Measurements from ENCODE around the gene TSC22D4. TPM values are rescaled to one million over a fixed set of nuclear protein-coding genes. Genes with fewer than 3 reads are reported as not detected.
"Not testable (repeated sequence)": the region's sequence is repeated elsewhere in the genome, so short reads cannot be mapped to it uniquely, and the experiment has no call there.

Gene TSC22D4
- total RNA-seq, 1 donor = 39.8 TPM

DNA sequence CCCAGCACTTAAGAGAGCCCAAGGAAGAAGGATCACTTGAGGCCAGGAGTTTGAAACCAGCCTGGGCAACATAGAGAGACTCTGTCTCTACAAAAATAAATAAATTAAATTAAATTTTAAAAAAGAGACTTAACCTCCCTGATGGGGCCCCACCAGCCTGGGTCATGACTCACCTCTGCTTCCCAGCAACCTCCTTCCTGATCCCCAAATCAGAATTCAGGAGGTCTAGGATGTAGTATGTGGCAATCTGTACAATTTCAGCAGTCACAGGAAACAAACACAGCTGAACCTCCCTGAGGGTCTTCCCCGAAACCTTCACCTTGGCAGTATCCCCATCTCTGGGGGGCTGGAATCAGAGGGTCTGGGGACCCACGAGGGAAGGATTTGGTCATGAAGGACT lies 33.0 kb downstream of the TSC22D4 start:
- peaks cover 31% of the 10 kb centered on the region for H3K4me1 ChIP-seq (ENCODE audit: insufficient read depth, low read length)
- no peaks in the 10 kb centered on the region for H3K27me3 ChIP-seq (ENCODE audit: insufficient read depth, low read length)
- H3K9me3 ChIP-seq (ENCODE audit: low read depth, low read length) = no peaks in the 10 kb centered on the region
- no peak overlapping the region for H3K4me3 ChIP-seq (ENCODE audit: low read length)

DNA sequence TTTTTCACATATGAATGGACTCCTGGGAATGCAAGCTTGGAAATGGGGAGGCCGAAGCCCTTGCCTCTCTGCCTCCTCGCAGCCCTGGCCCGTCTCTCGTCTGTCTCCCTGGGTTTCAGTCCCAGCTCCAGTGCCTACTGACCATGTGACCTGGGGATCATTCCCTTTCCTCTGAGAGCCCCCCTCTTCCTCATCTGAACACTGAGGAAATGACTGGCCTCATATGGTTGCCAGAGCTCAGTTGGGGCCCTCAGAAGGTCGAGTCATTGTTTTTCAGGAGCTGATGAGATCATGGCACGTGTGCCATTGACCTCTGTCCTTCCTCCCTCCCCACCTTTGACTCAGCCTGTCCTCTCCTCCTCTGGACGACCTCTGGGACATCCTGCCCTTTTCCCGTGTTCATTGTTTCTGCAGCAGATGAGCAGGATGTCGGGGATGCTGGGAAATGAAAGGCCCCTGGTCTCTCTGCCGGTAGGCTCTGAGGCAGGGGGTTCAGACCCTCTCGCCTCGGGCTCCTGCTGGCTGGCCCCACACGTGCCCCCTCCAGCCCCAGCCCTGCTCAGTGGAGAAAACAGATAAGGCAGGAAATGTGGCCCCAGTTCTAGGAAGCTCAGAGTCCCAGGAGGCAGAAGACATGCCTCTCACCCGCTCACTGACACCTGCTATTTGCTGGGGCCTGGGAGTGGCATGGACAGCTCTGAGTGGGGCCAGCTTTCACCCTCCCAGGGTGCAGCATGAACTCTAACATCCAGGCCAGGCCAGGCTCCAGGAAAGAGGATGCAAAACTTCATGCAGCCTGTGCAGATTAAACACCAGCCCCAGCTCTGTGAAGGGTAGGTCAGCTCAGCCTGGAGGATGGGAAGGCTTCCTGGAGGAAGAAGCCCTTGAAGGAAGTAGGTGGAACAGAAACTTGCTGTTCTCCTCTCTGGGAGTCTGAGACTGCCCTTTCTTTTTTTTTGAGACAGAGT lies 34.4 kb downstream of the TSC22D4 start:
- Histone ChIP-seq H3K27me3 (ENCODE audit: insufficient read depth, low read length) (no peaks in the 10 kb centered on the region), H3K4me1 (ENCODE audit: insufficient read depth, low read length) (peaks cover 21% of the 10 kb centered on the region), H3K9me3 (ENCODE audit: low read depth, low read length) (no peaks in the 10 kb centered on the region), H3K4me3 (ENCODE audit: low read length) (no peak overlapping the region)

DNA sequence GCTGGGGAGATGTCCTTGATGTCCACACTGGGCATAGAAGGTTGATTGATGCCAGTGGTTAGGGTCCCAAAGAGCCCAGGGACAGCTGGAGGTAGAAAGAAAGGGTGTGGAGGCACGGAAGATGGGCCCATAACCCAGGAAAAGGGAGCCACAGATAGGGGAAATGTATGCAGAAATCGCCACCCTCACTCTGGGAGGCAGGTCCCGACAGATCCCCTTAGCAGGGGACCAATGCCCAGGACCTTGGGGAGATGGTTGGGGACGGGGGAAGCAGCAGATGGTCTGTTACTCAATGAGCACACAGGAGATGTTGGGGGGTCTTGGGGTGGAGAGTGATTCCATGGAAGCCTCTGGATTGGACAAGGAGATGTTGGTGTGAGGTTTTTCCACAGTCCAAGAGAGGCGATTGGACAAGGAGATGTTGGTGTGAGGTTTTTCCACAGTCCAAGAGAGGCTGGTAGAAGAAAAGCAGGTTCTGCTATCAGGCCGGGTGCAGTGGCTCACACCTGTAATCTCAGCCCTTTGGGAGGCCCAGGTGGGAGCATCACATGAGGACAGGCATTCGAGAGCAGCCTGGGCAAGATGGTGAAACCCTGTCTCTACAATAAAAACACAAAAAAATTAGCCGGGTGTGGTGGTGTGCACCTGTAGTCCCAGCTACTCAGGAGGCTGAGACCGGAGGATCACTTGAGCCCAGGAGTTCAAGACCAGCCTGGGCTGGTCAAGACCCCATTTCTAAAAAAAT lies 35.7 kb downstream of the TSC22D4 start:
- Histone ChIP-seq H3K27me3 (ENCODE audit: insufficient read depth, low read length) (no peaks in the 10 kb centered on the region), H3K4me1 (ENCODE audit: insufficient read depth, low read length) (peaks cover 21% of the 10 kb centered on the region), H3K9me3 (ENCODE audit: low read depth, low read length) (no peaks in the 10 kb centered on the region), H3K4me3 (ENCODE audit: low read length) (no peak overlapping the region)

DNA sequence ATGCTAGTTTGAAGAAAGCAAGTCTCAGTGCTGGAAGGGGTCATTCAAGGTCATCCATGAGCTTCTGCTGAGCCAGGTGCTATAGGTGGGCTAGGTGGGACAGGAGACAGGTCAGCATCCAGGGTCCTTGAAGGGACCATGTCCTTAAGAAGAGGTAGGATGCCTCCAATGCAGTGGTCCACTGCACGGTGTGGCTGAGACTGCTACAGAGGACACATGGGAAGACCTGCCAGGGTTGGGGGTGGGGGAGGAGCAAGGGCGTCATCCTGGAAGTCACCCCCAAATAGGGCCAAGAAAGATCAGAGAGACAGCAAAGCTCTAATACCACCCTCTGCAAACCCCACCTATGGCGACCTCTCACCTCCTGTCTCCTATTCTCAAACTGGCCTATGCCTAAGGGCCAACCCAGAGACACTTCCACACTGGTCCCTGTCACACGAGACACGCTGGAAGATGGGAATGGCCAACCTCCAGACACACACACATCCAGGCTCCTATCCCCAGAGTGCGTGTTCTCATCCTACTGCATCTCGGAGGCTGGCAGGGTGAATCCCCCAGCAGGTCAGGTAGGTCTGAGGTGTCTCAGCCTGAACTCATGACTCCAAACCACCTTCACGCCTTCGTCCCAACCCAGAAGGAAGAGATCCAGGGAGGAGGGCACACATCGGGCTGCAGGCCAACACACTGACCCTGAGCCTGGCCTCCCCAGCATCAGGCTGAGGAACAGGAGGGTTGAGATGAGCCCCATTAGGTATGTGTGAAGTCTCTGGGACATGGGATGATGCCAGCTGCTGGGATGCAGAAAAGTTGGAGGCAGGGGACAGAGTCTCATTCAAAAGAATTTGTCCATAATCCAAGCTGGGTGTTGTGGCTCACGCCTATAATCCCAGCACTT lies 37.1 kb downstream of the TSC22D4 start:
- Histone ChIP-seq H3K9me3 (ENCODE audit: low read depth, low read length) (no peaks in the 10 kb centered on the region), H3K27me3 (ENCODE audit: insufficient read depth, low read length) (no peaks in the 10 kb centered on the region), H3K4me1 (ENCODE audit: insufficient read depth, low read length) (peaks cover 23% of the 10 kb centered on the region), H3K4me3 (ENCODE audit: low read length) (no peak overlapping the region)

DNA sequence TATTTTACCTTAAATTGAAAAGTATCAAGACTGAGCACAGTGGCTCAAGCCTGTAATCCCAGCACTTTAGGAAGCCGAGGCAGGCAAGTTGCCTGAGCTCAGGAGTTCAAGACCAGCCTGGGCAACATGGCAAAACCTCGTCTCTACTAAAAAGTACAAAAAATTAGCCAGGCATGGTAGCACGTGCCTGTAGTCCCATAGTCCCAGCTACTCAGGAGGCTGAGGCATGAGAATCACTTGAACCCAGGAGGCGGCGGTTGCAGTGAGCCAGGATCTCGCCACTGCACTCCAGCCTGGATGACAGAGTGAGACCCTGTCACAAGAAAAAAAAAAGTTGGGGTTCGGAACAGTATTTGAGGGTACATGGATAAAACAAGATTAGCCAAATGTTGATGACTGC lies 39.8 kb downstream of the TSC22D4 start:
- H3K27me3 ChIP-seq (ENCODE audit: insufficient read depth, low read length); H3K9me3 ChIP-seq (ENCODE audit: low read depth, low read length); H3K4me3 ChIP-seq (ENCODE audit: low read length): not testable (repeated sequence)
- peaks cover 24% of the 10 kb centered on the region for H3K4me1 ChIP-seq (ENCODE audit: insufficient read depth, low read length)

DNA sequence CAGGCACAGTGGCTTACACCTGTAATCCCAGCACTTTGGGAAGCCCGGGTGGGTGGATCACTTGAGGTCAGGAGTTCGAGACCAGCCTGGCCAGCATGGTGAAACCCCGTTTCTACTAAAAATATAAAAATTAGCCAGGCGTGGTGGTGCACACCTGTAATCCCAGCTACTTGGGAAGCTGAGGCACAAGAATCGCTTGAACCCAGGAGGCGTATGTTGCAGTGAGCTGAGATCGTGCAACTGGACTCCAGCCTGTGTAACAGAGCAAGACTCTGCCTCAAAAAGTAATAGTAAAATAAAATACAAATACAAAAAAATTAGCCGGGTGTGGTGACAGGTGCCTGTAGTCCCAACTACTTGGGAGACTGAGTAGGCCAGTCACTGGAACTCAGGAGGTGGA lies 40.3 kb downstream of the TSC22D4 start:
- peaks cover 25% of the 10 kb centered on the region for H3K4me1 ChIP-seq (ENCODE audit: insufficient read depth, low read length)
- not testable (repeated sequence) for H3K27me3 ChIP-seq (ENCODE audit: insufficient read depth, low read length); H3K4me3 ChIP-seq (ENCODE audit: low read length); H3K9me3 ChIP-seq (ENCODE audit: low read depth, low read length)

DNA sequence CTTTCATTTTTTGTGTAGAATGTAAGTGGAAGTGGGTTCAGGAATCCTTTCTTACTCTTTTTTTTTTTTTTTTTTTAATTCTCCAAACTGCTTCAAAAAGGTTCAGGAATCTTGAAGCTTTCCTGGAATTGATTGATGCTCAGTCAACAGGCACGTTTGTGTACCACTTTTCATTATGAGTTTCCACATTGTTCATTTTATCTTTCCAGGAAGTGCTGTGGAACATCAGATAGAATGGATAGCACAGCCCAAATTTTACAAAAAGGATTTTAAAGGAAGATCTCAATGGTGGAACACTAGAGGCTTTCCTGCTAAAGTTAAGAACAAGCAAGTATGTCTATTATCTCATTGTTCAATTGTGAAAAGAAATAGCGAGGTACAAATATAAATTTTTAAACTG lies 40.8 kb downstream of the TSC22D4 start:
- Histone ChIP-seq H3K9me3 (ENCODE audit: low read depth, low read length) (no peaks in the 10 kb centered on the region), H3K4me3 (ENCODE audit: low read length) (no peak overlapping the region), H3K4me1 (ENCODE audit: insufficient read depth, low read length) (peaks cover 26% of the 10 kb centered on the region), H3K27me3 (ENCODE audit: insufficient read depth, low read length) (no peaks in the 10 kb centered on the region)

DNA sequence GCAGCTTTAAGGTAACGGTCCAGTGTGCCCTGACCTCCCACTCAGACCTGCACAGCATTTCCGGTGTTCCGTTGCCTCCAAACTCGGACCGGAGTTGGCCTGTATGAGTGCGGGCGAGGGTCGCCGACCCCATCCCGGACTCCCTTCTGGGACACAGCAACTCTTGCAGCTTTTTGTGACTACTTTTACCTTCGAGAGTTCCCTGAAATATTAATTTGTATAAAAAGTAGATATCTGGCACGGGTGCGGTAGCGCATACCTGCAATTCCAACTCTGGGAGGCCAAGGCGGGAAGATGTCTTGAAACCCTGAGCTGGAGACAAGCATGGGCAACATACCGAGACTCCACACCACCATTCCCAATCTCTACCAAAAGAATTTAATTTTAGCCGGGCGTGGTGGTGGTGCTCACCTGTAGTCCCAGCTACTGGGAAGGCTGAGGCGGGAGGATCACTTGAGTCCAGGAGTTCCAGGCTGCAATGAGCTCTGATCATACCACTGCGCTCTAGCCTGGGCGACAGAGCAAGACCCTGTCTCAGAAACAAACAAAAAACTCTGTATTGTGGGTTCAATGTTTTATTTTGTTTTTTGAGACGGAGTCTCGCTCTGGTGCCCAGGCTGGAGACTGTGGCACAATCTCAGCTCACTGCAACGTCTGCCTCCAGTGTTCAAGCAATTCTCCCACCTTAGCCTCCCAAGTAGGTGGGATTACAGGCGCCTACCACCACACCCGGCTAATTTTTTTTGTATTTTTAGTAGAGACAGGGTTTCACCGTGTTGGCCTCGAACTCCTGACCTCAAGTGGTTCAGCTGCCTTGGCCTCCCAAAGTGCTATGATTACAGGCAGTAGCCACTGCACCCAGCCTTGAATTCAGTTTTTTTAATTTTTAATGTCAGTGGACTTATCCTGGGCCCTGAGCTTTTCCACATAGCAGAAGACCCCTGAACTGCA lies 41.6 kb downstream of the TSC22D4 start:
- no peak overlapping the region for H3K4me3 ChIP-seq (ENCODE audit: low read length)
- H3K27me3 ChIP-seq (ENCODE audit: insufficient read depth, low read length) = no peaks in the 10 kb centered on the region
- H3K9me3 ChIP-seq (ENCODE audit: low read depth, low read length) = no peaks in the 10 kb centered on the region
- H3K4me1 ChIP-seq (ENCODE audit: insufficient read depth, low read length) = peaks cover 26% of the 10 kb centered on the region

DNA sequence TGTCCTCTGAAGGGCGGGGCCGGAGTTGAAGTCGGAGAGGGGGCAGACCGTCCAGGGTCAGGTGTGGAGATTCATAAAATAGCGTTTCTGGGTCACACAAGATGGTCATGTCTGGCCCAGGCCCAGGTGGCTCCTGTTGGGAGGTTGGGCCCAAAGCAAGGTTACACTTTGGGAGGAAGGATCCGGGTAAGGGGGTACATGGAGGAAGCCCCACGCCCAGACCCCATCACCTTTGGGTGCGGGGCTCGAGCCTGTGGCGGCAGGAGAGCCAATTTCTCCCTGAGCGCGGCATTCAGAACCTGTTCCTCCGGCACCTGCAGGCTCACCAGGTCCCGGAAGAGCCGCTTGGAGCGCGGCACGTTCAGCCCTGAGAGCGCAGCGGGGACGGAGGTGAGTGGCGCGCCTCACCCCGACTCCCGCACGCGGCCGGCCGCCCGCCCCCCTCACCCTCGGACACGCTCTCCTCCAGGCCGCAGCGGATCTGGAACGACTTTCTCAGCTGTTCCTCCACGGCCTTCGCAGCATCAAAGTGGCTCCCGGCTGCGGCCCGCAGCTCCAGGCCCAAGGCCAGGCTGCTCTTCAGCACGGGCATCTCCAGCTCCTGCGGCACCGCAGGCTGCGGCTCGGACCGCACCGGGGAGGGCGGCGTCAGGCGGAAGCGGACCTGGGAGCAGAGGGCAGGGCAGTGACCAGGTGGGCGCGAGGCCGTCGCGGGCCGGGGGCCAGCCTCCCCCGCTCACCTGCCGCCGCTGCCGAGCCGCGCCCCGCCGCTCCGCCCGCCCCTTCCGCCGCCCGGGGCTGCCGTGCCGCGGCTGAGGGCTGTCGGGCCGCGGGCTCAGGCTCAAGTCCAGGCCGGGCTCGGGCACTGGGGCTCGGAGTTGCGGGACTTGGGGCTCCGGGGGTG lies 43.4 kb downstream of the TSC22D4 start:
- Histone ChIP-seq H3K9me3 (ENCODE audit: low read depth, low read length) (no peaks in the 10 kb centered on the region), H3K4me3 (ENCODE audit: low read length) (peak overlapping the region; percentile 85), H3K4me1 (ENCODE audit: insufficient read depth, low read length) (peaks cover 44% of the 10 kb centered on the region), H3K27me3 (ENCODE audit: insufficient read depth, low read length) (no peaks in the 10 kb centered on the region)

DNA sequence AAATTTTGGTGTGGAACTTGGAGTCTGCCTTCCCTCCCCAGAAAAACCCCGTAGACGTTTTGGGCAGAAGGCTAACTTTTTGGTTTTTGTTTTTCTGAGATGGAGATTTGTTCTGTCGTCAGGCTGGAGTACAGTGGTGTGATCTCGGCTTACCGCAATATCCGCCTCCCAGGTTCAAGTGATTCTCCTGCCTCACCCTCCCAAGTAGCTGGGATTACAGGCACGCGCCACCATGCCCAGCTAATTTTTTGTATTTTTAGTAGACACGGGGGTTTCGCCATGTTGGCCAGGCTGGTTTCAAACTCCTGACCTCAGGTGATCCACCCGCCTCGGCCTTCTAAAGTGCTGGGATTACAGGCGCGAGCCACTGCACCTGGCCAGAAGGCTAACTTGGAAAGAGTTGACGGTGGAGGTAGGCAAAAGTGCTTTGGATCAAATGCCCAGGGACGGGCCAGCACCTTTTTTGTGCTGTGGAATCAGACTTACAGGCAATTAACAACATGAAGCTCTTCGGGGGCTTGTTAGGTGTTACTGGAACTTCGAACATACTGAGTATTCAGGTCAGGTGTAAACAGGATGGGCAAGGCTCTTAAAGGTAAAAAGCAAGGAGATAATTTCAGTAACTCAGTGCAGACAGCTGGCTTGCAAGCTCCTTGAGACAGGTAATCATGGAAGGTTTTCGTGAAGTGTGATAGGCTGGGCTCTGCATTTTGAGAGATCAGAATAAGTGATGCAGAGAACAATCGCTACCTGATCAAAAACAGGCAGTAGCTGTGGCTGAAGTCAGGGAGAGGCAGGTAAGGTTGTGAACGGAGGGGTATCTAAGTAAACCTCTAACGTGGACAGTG lies 44.5 kb downstream of the TSC22D4 start:
- Histone ChIP-seq H3K4me3 (ENCODE audit: low read length) (peak overlapping the region; percentile 85), H3K4me1 (ENCODE audit: insufficient read depth, low read length) (peaks cover 48% of the 10 kb centered on the region)

DNA sequence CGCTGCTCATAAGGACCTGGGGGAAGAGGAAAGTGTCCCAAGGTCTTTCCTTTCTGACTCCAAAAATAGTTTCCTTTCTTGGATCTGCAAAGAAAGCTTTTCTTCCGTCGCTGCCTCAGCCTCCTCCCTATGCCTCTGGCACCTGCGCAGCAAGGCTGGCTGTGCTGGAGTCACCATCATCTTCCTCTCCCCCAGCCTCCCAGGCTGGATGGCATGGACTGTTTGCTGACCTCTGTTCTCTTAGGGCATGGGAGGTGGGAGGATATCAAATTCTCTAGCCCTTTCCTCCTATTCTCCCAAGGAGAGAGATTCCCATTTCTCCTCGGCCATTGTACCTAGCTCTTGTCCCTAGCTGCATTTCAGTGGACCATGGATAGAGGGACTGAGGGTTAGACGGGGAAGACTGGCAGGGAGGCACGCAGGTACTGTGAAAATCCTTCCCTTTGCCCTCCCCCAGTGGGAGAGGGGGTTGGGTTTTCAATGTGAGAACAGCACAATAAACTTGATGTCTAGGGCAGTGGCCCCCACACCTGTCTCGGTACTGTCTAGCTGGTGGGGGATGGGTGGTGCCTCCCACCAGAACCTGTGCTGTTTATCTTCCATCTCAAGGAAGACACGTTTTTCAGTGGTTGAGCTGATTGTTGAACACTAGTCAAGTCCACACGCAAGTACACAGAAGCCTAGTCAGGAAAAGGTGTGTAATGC lies 45.3 kb downstream of the TSC22D4 start:
- H3K4me3 ChIP-seq (ENCODE audit: low read length) = no peak overlapping the region
- no peaks in the 10 kb centered on the region for H3K27me3 ChIP-seq (ENCODE audit: insufficient read depth, low read length)
- H3K4me1 ChIP-seq (ENCODE audit: insufficient read depth, low read length) = peaks cover 48% of the 10 kb centered on the region
- no peaks in the 10 kb centered on the region for H3K9me3 ChIP-seq (ENCODE audit: low read depth, low read length)

More for the DNA sequence above, 44.5 kb downstream of the TSC22D4 start:
- no peaks in the 10 kb centered on the region for H3K9me3 ChIP-seq (ENCODE audit: low read depth, low read length)
- H3K27me3 ChIP-seq (ENCODE audit: insufficient read depth, low read length) = no peaks in the 10 kb centered on the region

DNA sequence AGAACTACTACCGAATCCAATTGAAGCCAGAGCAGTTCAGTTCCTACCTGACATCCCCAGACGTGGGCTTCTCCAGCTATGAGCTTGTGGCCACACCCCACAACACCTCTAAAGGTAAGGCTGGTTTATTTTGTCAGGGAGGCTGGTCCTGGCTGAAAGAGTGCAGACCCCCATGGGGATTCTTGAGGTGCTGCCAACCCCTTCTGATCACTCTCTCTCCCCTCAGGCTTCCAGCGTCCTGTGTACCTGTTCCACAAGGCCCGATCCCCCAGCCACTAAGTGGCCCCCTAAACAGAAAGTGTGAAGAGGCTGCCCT lies 45.8 kb downstream of the TSC22D4 start:
- no peaks in the 10 kb centered on the region for H3K27me3 ChIP-seq (ENCODE audit: insufficient read depth, low read length)
- peaks cover 48% of the 10 kb centered on the region for H3K4me1 ChIP-seq (ENCODE audit: insufficient read depth, low read length)
- no peak overlapping the region for H3K4me3 ChIP-seq (ENCODE audit: low read length)
- H3K9me3 ChIP-seq (ENCODE audit: low read depth, low read length) = no peaks in the 10 kb centered on the region
